HT1080 (cell line): ENCODE results near the gene CDHR5. TPM values are rescaled to one million over a fixed set of nuclear protein-coding genes. Genes with fewer than 3 reads are reported as not detected.

Source experiments
- DNase-seq: peaks from one replicate; pipeline ENCODE4 v3.0.0-alpha.2; 2015; ENCODE audit warnings: low read depth
- total RNA-seq: library from RNA; depleted of rRNA; stranded (reverse); fragments of >200 nt; shearing (Covaris generic); gene quantifications from 2 replicates; pipeline ENCODE4 v1.2.3, GENCODE V29; 2014

Gene CDHR5
- total RNA-seq, 1 experiment from 2014 or later: not detected

DNA sequence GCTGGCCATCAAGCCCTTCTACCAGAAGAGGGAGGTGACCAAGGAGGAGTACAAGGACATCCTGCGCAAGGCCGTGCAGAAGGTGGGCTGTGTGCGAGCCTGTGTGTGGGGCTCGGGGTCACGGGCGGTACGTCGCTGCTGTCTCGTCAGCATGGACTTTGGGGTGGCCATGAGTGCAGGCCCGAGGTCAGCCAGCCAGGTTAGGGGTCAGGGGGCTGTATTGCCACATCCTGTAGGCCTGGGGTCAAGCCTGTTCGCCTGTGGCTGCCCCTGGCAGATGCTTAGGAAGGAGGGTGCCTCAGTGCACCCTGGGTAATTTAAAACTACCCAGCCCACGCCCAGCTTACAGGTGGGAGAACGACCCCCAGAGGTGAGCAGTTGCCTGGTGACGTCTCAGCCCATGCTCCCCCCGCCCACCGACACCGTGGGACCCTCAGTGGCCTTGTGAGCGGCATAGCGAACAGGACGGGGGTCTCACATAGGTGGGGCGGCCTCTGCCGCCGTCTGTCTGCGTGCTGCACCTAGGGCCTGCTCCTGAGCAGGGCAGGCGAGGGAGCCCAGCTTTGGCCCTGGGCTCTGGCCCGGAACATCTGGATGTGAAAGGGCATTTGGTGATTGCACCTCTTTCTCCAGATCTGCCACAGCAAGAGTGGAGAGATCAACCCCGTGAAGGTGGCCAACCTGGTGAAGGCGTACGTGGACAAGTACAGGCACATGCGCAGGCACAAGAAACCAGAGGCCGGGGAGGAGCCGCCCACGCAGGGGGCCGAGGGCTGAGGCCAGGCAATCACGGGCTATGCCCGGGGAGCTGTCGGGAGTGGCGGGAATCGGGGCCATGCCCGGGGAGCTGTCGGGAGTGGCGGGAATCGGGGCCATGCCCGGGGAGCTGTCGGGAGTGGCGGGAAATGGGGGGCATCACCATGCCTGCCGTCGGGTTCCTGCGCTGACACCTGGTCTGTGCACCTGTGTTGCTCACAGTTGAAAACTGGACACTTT lies 13.5 kb downstream of the CDHR5 start:
- no peak for DNase-seq

DNA sequence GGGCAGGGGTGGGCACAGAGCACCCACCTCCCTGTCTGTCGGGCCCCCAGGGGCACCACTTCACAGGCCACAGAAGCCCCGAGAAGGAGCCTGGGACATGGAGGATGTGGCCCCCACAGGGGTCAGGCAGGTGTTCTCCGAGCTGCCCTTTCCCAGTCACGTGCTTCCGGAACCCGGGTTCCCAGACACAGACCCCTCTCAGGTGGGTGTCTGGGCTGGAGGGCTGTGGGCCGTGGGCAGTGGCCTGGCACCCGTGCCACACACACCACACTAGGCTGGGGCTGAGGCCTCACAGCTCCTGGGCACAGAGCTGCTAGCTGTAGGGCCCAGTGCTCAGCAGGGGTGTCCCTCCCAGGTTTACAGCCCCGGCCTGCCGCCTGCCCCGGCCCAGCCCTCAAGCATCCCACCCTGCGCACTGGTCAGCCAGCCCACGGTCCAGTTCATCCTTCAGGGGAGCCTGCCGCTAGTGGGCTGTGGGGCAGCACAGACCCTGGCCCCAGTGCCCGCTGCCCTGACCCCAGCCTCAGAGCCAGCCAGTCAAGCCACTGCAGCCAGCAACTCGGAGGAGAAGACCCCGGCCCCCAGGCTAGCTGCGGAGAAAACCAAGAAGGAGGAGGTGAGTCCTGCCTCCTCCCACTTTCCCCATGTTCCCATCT lies 14.5 kb downstream of the CDHR5 start:
- no peak for DNase-seq

DNA sequence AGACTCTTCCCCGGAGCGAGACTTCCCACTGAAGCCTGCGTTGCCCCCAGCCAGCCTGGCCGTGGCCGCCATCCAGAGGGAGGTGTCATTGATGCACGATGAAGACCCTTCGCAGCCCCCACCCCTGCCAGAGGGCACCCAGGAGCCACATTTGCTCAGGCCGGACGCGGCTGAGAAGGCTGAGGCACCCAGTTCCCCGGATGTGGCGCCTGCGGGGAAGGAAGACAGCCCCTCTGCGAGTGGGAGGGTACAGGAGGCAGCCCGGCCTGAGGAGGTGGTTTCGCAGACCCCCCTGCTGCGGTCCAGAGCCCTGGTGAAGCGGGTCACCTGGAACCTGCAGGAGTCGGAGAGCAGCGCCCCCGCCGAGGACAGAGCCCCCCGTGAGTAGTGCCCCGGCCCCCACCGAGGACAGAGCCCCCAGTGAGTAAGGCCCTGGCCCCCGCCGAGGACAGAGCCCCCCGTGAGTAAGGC lies 15.4 kb downstream of the CDHR5 start:
- DNase-seq: no peak

DNA sequence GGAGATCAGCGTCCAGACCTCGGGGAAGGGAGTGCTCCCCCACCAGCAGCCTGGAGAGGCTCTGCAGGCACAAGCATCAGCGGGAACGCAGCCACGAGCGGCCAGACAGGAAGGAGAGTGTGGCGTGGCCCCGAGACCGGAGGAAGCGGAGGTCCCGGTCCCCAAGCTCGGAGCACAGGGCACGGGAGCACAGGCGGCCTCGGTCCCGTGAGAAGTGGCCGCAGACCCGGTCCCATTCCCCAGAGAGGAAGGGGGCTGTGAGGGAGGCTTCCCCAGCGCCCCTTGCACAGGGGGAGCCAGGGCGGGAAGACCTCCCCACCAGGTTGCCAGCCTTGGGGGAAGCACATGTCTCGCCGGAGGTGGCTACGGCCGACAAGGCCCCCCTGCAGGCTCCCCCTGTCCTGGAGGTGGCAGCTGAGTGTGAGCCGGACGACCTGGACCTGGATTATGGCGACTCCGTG lies 15.9 kb downstream of the CDHR5 start:
- DNase-seq: no peak

DNA sequence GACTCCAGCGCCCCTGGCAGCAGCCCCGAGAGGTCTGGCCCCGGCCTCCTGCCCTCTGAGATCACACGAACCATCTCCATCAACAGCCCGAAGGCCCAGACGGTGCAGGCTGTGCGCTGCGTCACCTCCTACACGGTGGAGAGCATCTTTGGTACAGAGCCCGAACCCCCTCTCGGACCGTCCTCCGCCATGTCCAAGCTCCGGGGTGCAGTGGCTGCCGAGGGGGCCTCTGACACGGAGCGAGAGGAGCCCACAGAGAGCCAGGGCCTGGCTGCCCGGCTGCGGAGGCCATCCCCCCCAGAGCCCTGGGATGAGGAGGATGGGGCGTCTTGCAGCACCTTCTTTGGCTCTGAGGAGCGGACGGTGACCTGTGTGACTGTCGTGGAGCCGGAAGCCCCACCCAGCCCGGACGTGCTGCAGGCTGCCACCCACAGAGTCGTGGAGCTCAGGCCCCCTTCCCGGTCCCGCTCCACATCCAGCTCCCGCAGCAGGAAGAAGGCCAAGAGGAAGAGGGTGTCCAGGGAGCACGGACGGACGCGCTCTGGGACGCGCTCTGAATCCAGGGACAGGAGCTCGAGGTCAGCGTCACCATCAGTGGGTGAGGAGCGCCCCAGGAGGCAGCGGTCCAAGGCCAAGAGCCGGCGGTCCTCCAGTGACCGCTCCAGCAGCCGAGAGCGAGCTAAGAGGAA lies 16.6 kb downstream of the CDHR5 start:
- no peak for DNase-seq

DNA sequence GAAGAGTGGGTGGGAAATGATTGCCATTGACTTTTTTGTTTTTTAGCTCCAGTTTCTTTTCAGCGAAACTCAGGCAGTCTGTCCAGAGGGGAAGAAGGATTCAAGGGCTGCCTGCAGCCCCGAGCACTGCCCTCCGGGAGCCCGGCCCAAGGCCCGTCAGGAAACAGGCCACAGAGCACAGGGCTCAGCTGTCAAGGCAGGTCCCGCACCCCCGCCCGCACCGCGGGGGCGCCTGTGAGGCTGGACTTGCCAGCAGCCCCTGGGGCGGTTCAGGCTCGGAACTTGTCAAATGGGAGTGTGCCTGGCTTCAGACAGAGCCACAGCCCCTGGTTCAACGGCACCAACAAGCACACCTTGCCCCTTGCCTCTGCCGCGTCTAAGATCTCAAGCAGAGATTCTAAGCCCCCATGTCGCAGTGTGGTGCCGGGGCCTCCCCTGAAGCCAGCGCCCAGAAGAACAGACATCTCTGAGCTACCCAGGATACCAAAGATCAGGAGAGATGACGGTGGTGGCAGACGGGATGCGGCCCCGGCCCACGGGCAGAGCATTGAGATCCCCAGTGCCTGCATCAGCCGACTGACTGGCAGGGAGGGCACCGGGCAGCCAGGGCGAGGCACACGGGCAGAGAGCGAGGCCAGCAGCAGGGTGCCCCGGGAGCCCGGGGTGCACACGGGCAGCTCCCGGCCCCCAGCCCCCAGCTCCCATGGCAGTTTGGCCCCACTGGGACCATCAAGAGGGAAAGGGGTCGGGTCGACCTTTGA lies 17.6 kb downstream of the CDHR5 start:
- DNase-seq: no peak

DNA sequence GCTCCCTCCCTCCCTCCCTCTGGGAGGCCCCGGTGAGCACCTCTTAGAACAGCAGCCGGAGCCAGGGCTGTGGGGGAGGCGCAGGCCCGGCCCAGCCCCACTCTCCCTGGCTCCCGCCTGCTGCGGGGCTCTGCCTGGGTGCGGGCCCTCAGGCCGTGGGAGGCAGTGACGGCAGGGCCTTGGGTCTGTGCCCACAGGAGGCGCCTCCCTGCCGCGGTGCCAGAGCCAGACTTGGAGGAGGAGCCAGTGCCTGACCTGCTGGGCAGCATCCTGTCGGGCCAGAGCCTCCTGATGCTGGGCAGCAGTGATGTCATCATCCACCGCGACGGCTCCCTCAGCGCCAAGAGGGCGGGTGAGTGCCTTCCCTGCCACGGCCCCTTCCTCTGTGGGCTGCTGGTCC lies 18.5 kb downstream of the CDHR5 start:
- DNase-seq: peak; percentile 30

DNA sequence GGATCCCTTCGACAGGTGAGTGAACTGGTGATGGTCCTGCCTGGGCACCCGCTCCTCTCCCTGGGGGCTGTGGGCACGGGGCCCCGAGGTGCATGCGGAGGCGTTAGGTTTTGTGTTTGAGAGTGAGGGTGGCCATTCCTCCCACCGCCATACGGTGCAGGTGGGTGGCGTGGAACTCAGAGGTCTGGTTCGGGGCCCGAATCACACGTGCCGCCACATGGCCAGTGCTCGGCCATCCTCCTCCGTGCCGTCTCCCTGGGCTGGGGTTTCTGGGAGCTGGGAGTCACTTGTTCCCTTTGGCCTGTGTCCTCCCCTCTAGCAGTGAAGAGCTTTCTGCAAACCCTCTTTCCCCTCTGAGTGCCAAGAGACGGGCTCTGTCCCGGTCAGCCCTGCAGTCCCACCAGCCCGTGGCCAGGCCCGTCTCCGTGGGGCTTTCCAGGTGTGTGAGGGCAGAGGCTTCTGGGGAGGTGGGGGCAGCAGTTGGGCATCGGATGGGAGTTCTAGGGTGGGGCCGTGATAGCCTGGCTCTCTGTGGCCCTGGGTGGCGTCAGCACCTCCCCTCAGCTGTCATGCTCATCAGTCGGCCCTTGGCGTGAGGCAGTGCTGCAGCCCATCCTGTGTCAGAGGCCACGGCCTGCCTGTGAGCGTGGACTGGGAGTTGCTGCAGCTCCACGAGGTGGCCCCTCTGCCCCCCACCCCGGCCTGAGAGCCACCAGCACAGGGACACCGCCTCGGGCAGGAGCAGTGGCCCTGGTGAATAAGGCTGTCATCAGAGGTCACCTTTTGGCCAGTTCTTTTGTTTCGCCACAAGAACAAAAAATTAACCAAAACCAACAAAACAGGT lies 19.2 kb downstream of the CDHR5 start:
- DNase-seq: no peak

DNA sequence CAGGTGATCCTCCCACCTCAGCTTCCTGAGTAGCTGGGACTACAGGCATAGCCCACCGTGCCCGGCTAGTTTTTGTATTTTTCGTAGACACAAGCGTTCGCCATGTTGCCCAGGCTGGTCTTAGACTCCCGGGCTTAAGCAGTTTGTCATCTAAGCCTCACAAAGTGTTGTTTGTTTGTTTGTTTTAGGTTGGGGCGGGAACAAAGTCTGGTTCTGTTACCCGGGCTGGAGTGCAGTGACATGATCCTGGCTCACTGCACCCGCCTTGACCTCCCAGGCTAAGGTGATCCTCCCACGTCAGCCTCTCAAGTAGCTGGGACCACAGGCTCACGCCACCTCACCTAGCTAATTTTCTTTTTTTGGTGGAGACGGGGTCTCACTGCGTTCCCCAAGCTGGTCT lies 21.6 kb downstream of the CDHR5 start:
- no peak for DNase-seq

DNA sequence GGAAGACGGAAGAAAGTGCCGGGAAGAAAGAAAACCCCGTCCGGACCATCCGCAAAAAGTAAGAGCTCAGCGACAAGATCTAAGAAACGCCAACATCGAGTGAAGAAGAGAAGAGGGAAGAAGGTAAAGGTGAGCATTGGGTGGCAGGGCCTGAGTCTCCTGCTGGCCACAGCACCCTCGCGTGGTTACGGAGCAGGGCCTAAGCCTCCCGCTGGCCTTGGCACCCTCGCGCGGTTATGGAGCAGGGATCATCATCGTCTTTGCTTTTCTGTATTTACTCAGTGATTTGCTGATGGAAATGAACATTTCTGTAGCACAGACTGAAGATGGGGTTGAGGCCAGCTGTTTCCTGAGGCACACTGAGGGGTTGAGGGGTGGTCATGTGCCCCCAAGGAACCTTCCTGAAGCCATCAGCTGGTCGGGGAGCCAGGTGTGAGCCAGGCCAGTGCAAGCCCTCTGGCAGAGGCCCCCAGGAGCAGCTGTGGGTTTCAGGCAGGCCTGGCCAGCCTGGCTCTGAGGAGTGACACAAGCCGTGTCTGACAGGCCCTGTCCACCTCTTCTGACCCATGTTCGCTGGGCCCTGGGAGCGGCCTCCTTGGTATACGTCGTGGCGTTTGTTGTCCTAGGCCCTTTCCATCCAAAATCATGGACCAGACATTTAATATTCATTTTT lies 23.0 kb downstream of the CDHR5 start:
- no peak for DNase-seq

DNA sequence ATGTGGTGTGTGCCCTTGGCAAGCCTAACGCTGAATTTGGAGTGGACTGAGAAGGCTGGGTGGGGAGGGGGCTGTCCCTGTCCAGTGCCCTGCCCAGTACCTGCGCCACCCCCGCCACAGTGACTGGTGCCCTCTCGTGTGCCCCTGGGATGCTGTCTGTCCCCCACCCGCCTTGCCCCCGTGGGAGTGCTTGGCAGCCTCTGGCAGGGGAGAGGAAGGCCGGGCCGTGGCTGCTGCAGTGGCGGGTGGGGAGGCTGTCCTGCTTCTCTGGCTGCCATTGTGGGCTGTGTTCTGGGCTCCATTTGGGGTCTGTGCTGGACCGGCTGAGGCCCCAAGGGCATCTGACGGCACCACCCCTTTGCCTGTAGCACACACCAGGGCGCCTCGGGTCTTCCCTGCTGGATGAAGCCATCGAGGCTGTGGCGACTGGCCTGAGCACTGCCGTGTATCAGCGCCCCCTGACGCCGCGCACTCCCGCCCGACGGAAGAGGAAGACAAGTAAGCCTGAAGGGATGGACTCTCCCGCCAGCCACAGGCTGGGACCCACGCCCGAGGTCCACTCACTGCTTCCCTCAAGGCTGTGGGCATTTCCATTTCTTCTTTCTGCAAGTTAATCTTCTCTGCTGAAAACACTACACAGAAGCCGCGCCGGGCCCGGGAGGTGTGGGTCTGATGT lies 26.6 kb downstream of the CDHR5 start:
- no peak for DNase-seq

DNA sequence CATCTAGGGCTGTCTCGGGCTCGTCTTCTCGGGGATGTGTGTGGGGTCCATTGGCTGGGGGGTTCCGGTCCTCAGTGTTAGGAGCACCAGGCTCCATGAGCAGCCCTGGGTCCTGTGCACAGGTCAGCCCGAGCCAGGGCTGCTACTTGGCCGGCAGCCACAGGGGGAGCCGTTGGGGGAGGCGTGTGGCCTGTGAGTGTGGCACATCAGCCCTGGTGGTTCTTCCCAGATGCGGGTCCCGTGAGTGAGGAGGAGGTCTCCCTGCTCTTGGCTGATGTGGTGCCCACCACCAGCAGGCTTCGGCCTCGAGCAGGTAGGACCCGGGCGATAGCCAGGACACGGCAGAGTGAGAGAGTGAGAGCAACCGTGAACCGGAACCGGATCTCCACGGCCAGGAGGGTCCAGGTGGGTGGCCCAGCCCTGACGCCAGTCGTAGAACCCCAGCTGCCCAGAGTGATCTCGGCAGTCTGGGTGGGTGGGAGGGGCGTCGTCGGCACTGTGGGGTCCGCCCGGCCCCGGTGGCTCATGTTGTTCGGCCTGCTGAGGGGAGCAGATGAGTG lies 27.5 kb downstream of the CDHR5 start:
- no peak for DNase-seq

DNA sequence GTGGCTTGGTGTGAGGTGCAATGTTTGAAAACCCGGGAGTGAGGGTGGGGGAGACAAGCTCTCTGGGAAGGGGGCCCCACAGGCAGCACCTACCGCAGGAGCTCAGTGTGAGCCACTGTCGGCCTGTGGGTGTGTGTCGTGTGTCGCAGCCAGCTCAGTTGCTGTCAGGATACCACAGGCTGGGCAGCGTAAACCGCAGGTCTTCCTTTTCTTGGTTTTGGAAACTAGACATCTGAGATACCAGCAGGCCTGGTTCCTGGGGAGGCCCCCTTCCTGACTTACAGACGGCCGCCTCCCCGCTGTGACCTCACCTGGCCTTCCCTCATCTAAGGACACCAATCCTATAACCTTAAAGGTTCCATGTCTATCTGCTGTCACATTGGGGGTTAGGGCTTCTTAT lies 28.4 kb downstream of the CDHR5 start:
- no peak for DNase-seq

DNA sequence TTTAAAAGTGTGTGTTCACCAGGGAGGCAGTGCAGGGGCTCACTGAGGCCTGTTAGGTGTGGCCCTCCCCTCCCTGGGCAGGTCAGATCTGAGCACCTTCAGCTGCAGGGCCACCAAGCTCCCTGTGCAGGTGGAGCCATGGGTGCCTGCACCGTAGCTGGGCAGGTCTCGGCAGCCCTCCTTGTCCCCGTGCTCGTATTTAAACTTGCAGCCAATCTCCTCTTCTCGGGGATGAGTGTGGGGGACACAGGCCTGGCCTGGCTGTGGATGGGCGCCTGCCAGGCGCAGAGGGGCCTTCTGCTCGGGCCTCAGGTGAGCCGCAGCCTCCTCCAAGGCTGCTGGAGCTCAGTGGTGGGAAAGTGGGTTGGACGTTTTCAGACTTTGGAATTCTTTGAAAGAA lies 29.4 kb downstream of the CDHR5 start:
- no peak for DNase-seq

DNA sequence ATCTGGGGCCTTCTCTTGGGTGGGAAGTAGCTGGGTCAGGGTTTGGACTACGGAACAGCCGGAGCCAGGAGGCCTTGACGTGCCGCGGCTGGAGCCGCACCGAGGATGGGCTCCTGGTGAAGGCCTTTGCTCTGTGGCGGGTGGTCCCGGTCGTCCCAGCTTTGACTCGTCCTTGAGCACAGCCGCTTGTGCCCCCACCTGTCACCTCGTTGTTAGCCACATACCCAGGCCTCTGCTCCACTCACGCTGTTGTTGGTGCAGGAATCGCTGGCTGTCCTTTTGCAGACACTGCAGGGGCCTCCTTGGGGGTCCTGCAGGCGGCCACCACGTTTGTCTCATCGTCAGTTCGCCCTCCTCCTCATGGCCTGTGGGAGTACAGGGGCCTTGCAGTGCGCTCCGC lies 31.4 kb downstream of the CDHR5 start:
- DNase-seq: no peak

DNA sequence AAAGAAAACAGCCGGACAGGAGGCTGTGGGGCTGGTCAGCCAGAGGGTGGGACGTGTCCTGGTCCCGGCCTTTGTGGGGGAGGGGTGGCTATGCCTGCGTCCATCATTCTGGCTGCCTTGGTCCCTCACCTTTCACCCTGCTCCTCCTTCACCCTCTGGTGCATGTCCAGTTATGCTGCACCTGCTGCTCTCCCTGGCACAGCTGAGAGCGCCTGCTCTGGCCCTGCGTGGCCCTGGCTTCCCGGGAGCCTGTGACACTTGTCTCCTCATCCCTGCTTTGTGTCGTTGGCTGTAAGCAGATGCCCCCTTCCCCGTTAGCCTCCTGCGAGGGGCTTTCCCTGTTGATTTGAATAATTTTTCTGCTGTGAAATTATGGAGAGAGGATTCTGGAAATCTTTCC lies 31.8 kb downstream of the CDHR5 start:
- DNase-seq: no peak

DNA sequence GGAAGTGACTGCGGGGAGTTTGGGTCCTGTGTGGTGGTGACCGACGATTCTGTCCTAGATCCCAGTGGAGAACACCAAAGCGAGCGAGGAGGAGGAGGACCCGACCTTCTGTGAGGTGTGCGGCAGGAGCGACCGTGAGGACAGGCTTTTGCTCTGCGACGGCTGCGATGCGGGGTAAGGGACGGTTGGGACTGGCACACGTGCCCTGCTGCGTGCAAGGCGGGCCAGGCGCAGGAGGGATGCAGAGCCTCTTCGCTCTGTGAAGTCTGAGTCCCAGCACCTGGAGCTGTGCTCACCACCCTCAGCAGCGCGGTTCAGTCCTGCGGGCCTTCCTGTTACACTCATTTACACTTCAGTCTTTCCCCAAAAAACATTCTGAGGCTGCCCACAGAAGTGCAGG lies 32.3 kb downstream of the CDHR5 start:
- DNase-seq: no peak

DNA sequence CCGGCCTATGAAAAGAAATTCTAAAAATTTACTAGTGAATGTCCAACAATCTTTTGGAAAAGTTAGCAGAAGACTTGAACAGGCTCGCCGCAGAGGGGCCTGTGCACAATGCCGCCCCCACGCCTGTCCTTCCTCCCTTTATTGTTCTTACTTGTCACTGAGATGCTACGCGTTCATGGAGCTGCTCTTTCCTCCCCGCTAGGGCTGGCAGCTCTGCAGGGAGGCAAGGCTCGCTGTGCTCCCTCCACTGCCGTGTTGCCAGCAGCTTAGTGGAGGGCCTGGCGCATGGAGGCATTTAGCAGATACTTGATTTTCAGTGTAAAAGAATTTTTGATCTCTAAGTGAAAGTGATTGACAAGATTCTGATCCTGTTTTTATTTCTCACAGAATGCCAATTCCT lies 33.8 kb downstream of the CDHR5 start:
- DNase-seq: no peak

DNA sequence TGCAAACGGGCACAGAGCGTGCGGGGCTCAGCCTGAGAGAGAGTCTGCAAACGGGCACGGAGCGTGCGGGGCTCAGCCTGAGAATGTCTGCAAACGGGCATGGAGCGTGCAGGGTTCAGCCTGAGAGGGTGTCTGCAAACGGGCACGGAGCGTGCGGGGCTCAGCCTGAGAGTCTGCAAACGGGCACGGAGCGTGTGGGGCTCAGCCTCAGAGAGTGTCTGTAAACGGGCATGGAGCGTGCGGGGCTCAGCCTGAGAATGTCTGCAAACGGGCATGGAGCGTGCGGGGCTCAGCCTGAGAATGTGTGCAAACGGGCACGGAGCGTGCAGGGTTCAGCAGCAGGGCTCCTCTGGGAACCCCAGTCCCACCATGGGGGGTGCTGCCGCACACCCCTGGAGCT lies 35.0 kb downstream of the CDHR5 start:
- no peak for DNase-seq
